Measurements from ENCODE around the gene LRRK2. TPM values are rescaled to one million over a fixed set of nuclear protein-coding genes. Genes with fewer than 3 reads are reported as not detected.
"Not testable (repeated sequence)": the region's sequence is repeated elsewhere in the genome, so short reads cannot be mapped to it uniquely, and the experiment has no call there.

The LRRK2 gene
- total and polyA plus RNA-seq, 2 experiments from 2014 or later = 0.24 TPM; not detected in 1

DNA sequence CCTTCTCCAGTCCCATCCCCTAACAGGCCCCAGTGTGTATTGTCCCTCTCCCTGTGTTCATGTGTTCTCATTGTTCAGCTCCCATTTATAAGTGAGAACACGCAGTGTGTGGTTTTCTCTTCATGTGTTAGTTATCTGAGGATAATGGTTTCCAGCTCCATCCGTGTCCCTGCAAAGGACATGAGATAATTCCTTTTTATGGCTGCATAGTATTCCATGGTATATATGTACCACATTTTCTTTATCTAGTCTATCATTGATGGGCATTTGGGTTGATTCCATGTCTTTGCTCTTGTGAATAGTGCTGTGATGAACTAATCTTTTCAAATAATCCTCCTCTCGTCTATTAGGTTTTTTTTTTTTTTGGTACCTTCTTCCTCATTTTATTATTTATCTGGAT, 25.9 kb downstream of the LRRK2 start:
- H3K27me3 ChIP-seq (ENCODE audit: insufficient read depth); H3K79me2 ChIP-seq (replicated peaks; ENCODE audit: insufficient read depth); H3K27ac ChIP-seq (ENCODE audit: low read depth); H2AFZ ChIP-seq; H3K4me1 Mint-ChIP-seq; H3K36me3 ChIP-seq (ENCODE audit: insufficient read depth); DNase-seq (ENCODE audit: low spot score); H3K36me3 Mint-ChIP-seq (ENCODE audit: low read depth); H4K20me1 ChIP-seq (replicated peaks; ENCODE audit: insufficient read depth); H3K4me1 ChIP-seq (ENCODE audit: insufficient read depth); H3F3A ChIP-seq (replicated peaks; ENCODE audit: low read depth); H3K9me2 ChIP-seq (ENCODE audit: insufficient read depth); H3K4me3 Mint-ChIP-seq; H3K27ac Mint-ChIP-seq; H3K9me3 Mint-ChIP-seq; ATAC-seq; H3K4me3 ChIP-seq; H3K27me3 Mint-ChIP-seq (ENCODE audit: insufficient read depth, low read depth, poor library complexity); H3K4me2 ChIP-seq: not testable (repeated sequence)

DNA sequence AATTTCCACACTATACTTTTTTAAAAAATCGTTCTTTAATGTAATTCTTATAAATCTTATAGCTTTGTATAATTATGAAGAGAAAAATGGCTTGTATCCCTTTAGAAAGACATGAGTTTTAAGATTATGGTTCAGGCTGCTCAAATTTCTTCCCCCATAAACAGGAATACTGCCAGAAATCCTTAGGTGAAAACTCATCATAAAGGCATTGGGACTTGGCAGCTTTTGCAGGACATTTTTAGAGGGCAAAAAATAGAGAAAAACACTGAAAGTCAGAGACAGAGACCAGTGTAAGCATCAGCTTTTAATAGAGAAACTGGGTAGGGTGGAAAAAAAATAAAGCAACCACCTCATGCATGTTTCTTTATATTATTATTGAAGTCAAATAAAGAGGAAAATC, 29.1 kb downstream of the LRRK2 start:
- peak overlapping the region; percentile 33 for H2AFZ ChIP-seq
- Mint-ChIP-seq H3K36me3 (ENCODE audit: low read depth) (no peaks in the 10 kb centered on the region), H3K27me3 (ENCODE audit: insufficient read depth, low read depth, poor library complexity) (no peaks in the 10 kb centered on the region), H3K4me1 (peaks cover 6% of the 10 kb centered on the region; the same call in 2 of the 3 replicates), H3K9me3 (no peaks in the 10 kb centered on the region), H3K27ac (no peak overlapping the region), H3K4me3 (no peak overlapping the region)
- H3K9me2 ChIP-seq (ENCODE audit: insufficient read depth) = no peaks in the 10 kb centered on the region
- H4K20me1 ChIP-seq (replicated peaks; ENCODE audit: insufficient read depth) = no peaks in the 10 kb centered on the region
- no peaks in the 10 kb centered on the region for H3F3A ChIP-seq (replicated peaks; ENCODE audit: low read depth)
- no peaks in the 10 kb centered on the region for H3K27me3 ChIP-seq (ENCODE audit: insufficient read depth)
- no peak overlapping the region for H3K27ac ChIP-seq (ENCODE audit: low read depth)
- no peak overlapping the region for H3K4me3 ChIP-seq
- no peaks in the 10 kb centered on the region for H3K79me2 ChIP-seq (replicated peaks; ENCODE audit: insufficient read depth)
- no peak overlapping the region for H3K4me2 ChIP-seq
- ATAC-seq (no peak), DNase-seq (ENCODE audit: low spot score) (no peak)
- TF ChIP-seq, protein P1, sequence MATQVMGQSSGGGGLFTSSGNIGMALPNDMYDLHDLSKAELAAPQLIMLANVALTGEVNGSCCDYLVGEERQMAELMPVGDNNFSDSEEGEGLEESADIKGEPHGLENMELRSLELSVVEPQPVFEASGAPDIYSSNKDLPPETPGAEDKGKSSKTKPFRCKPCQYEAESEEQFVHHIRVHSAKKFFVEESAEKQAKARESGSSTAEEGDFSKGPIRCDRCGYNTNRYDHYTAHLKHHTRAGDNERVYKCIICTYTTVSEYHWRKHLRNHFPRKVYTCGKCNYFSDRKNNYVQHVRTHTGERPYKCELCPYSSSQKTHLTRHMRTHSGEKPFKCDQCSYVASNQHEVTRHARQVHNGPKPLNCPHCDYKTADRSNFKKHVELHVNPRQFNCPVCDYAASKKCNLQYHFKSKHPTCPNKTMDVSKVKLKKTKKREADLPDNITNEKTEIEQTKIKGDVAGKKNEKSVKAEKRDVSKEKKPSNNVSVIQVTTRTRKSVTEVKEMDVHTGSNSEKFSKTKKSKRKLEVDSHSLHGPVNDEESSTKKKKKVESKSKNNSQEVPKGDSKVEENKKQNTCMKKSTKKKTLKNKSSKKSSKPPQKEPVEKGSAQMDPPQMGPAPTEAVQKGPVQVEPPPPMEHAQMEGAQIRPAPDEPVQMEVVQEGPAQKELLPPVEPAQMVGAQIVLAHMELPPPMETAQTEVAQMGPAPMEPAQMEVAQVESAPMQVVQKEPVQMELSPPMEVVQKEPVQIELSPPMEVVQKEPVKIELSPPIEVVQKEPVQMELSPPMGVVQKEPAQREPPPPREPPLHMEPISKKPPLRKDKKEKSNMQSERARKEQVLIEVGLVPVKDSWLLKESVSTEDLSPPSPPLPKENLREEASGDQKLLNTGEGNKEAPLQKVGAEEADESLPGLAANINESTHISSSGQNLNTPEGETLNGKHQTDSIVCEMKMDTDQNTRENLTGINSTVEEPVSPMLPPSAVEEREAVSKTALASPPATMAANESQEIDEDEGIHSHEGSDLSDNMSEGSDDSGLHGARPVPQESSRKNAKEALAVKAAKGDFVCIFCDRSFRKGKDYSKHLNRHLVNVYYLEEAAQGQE (IDR thresholded peaks at IDR 0.05; ENCODE audit: unreplicated experiment) = no peak
- TF ChIP-seq POLR2AphosphoS5 (IDR thresholded peaks at IDR 0.05; ENCODE audit: low read depth) (no peak), STAT1 (IDR thresholded peaks at IDR 0.05; ENCODE audit: unreplicated experiment) (no peak), EZH2 (IDR thresholded peaks at IDR 0.05; ENCODE audit: low read depth, unreplicated experiment) (no peak), ZNF114 (CRISPR knock-in tag; IDR thresholded peaks at IDR 0.05) (no peak)
- no peaks in the 10 kb centered on the region for H3K36me3 ChIP-seq (ENCODE audit: insufficient read depth)
- H3K4me1 ChIP-seq (ENCODE audit: insufficient read depth) = no peaks in the 10 kb centered on the region

DNA sequence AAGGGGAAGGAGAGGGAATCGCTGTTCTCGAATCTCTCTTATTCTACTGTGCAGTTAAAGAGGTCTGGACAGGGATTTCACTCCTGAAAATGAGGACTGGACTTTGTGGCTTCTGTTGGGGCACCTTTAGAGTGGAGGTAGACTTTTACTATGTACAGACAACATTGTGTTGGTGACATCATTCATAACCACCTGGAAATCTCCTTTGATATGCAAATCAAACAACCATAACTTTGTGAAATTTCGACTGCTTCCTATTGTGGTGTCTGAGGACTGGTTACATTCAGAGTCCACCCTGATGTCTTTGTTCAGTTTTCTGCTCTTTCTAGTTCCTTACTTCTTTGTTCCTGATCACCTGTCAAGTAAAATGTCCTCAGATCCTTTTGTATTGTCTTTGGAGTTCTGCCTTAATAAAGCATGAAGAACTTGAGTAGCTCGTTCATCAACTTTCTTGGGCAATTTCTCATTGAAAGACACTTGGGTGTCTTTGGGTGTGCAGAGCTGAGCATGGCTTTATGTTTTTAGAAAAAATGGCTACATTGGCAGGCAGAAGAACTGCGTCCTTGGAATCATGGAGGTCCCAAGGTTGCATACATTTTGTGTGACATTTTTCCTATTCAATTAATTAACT, 29.8 kb downstream of the LRRK2 start:
- no peaks in the 10 kb centered on the region for H3K9me2 ChIP-seq (ENCODE audit: insufficient read depth)
- Mint-ChIP-seq H3K27ac (no peak overlapping the region), H3K36me3 (ENCODE audit: low read depth) (no peaks in the 10 kb centered on the region), H3K27me3 (ENCODE audit: insufficient read depth, low read depth, poor library complexity) (no peaks in the 10 kb centered on the region), H3K4me3 (no peak overlapping the region), H3K4me1 (peaks cover 6% of the 10 kb centered on the region; the same call in 2 of the 3 replicates), H3K9me3 (no peaks in the 10 kb centered on the region)
- no peaks in the 10 kb centered on the region for H3F3A ChIP-seq (replicated peaks; ENCODE audit: low read depth)
- no peak overlapping the region for H3K4me3 ChIP-seq
- no peak overlapping the region for H3K4me2 ChIP-seq
- no peak for DNase-seq (ENCODE audit: low spot score)
- ATAC-seq = no peak
- H3K27me3 ChIP-seq (ENCODE audit: insufficient read depth) = no peaks in the 10 kb centered on the region
- H4K20me1 ChIP-seq (replicated peaks; ENCODE audit: insufficient read depth) = no peaks in the 10 kb centered on the region
- no peak overlapping the region for H3K27ac ChIP-seq (ENCODE audit: low read depth)
- peak overlapping the region; percentile 33 for H2AFZ ChIP-seq
- H3K36me3 ChIP-seq (ENCODE audit: insufficient read depth) = no peaks in the 10 kb centered on the region
- H3K79me2 ChIP-seq (replicated peaks; ENCODE audit: insufficient read depth) = no peaks in the 10 kb centered on the region
- H3K4me1 ChIP-seq (ENCODE audit: insufficient read depth) = no peaks in the 10 kb centered on the region
- TF ChIP-seq, protein P2, sequence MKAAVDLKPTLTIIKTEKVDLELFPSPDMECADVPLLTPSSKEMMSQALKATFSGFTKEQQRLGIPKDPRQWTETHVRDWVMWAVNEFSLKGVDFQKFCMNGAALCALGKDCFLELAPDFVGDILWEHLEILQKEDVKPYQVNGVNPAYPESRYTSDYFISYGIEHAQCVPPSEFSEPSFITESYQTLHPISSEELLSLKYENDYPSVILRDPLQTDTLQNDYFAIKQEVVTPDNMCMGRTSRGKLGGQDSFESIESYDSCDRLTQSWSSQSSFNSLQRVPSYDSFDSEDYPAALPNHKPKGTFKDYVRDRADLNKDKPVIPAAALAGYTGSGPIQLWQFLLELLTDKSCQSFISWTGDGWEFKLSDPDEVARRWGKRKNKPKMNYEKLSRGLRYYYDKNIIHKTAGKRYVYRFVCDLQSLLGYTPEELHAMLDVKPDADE (IDR thresholded peaks at IDR 0.05) = no peak
- TF ChIP-seq POLR2AphosphoS5 (IDR thresholded peaks at IDR 0.05; ENCODE audit: low read depth) (no peak), ZNF114 (CRISPR knock-in tag; IDR thresholded peaks at IDR 0.05) (no peak), STAT1 (IDR thresholded peaks at IDR 0.05; ENCODE audit: unreplicated experiment) (no peak), CREB1 (CRISPR knock-in tag; IDR thresholded peaks at IDR 0.05; ENCODE audit: low read depth) (no peak), NANOG (IDR thresholded peaks at IDR 0.05; ENCODE audit: borderline replicate concordance) (no peak)

All from GM23338 (cell line).